Measurements from ENCODE around the gene SERPINA5. TPM values are rescaled to one million over a fixed set of nuclear protein-coding genes. Genes with fewer than 3 reads are reported as not detected.

Gene SERPINA5
- total and polyA plus RNA-seq, 2 donors (not counting 1 experiment from before 2014, with no cell fraction given) = not detected

DNA sequence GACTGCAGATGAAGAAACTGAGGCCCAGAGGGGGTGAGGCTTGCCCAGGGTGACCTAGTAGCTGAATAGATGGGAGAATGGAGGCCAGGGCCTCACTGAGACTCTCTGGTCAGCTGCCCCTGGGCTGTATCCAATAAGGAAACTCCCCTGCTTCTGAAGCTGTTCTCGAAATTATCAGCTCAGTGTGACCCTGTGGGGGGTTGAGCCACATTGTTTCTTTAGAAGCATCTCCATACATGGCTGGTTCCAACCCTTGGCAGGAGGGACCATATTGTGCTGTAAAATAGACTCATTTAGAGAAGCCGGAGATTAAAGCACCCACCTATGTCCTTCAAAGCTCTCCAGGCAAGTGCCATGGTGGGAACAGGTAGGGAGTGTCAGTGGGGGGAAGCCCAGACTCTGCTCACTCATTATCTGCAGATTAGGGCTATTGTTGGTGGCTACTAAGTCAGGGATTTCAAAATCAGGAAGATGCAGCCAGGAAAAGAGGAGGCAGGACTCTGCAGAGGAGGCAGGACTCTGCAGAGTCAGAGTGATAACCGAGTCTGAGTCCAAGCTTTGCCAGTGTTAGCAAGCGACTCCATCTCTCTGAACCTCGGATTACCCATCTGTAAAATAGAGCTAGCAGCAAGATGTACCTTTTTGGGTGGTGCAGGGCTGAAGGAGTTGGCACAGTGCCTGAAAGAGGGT is 3.5 kb downstream of the SERPINA5 start:
- DNase-seq (no peak), ATAC-seq (ENCODE audit: low read depth) (no peak)
- H3K27me3 ChIP-seq (replicated peaks in 1 of 4; ENCODE audit: control extremely low read depth in 1 of 4, control insufficient read depth in 3 of 4, insufficient read depth in 4 of 4, low read length in 3 of 4) = no peaks in the 10 kb centered on the region
- H3K27ac Mint-ChIP-seq = no peak overlapping the region
- H3K27me3 Mint-ChIP-seq = no peaks in the 10 kb centered on the region
- no peak overlapping the region for H3K4me3 ChIP-seq (ENCODE audit: control extremely low read depth in 1 of 5, extremely low read depth in 1 of 5, insufficient read depth in 1 of 5, low read depth in 2 of 5, low read length in 4 of 5)
- no peaks in the 10 kb centered on the region for H3K4me1 Mint-ChIP-seq
- H4K20me1 ChIP-seq (ENCODE audit: control insufficient read depth, insufficient read depth, low read length, poor library complexity, severe bottlenecking) = no peaks in the 10 kb centered on the region
- 92% methylated on average over 3 of the region's 5 CpGs for WGBS (ENCODE audit: insufficient coverage)
- intact Hi-C loops (cut with micrococcal nuclease) = no loop called here
- H3K9ac ChIP-seq (ENCODE audit: low read length) = no peak overlapping the region
- no peak overlapping the region for H3K4me3 Mint-ChIP-seq
- POLR2A ChIA-PET = no interaction called here
- no peaks in the 10 kb centered on the region for H3K9me3 Mint-ChIP-seq (ENCODE audit: insufficient read depth)
- CTCF ChIA-PET = no interaction called here
- TF ChIP-seq, protein P1, sequence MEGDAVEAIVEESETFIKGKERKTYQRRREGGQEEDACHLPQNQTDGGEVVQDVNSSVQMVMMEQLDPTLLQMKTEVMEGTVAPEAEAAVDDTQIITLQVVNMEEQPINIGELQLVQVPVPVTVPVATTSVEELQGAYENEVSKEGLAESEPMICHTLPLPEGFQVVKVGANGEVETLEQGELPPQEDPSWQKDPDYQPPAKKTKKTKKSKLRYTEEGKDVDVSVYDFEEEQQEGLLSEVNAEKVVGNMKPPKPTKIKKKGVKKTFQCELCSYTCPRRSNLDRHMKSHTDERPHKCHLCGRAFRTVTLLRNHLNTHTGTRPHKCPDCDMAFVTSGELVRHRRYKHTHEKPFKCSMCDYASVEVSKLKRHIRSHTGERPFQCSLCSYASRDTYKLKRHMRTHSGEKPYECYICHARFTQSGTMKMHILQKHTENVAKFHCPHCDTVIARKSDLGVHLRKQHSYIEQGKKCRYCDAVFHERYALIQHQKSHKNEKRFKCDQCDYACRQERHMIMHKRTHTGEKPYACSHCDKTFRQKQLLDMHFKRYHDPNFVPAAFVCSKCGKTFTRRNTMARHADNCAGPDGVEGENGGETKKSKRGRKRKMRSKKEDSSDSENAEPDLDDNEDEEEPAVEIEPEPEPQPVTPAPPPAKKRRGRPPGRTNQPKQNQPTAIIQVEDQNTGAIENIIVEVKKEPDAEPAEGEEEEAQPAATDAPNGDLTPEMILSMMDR (IDR thresholded peaks at IDR 0.05) = no peak
- TF ChIP-seq EZH2 (IDR thresholded peaks at IDR 0.05; ENCODE audit: borderline replicate concordance, insufficient read depth, low read depth, low read length, poor library complexity, severe bottlenecking) = no peak
- no peaks in the 10 kb centered on the region for H3K79me2 ChIP-seq (ENCODE audit: control insufficient read depth, insufficient read depth, low read length)
- H3K9me3 ChIP-seq (ENCODE audit: control extremely low read depth in 1 of 3, control insufficient read depth in 2 of 3, insufficient read depth in 1 of 3, low read length in 2 of 3) = peaks cover 0 to 4% (median 0%) of the 10 kb centered on the region in 3 donors
- H3K36me3 ChIP-seq (replicated peaks in 1 of 2; ENCODE audit: control extremely low read depth in 1 of 2, control insufficient read depth in 1 of 2, extremely low read depth in 1 of 2, insufficient read depth in 2 of 2, low read length in 1 of 2) = no peaks in the 10 kb centered on the region
- H3K4me1 ChIP-seq (ENCODE audit: control insufficient read depth in 2 of 2, insufficient read depth in 2 of 2, low read length in 2 of 2) = no peaks in the 10 kb centered on the region
- no peak overlapping the region for H3K4me2 ChIP-seq (replicated peaks; ENCODE audit: low read depth, low read length, poor library complexity, severe bottlenecking)
- no peak overlapping the region for H3K27ac ChIP-seq (ENCODE audit: low read length in 2 of 2)
- H2AFZ ChIP-seq (ENCODE audit: insufficient read depth, low read depth, low read length, poor library complexity, severe bottlenecking) = no peak overlapping the region

DNA sequence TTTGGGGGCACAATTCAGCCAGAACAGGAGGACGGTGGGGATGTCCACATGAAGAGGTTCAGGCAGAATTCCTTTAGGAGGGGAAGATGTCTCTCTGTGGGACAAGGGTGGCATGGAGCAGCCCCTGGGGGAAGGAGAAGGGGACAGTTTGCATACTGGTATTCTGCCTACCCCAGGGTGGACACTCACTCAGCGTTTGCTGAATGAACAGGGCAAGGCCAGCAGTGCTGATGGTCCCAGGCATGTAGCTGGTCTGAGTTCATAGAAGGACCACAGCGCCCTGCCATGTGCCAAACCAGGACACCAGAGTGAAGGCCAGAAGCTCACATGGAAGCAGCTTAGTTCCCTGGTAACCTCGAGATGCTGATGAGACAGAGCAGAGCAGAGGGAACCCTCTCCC is 5.4 kb downstream of the SERPINA5 start:
- H3K4me1 ChIP-seq (ENCODE audit: control insufficient read depth in 2 of 2, insufficient read depth in 2 of 2, low read length in 2 of 2) = no peaks in the 10 kb centered on the region
- no peak overlapping the region for H3K4me3 Mint-ChIP-seq
- H3K27me3 Mint-ChIP-seq = no peaks in the 10 kb centered on the region
- CTCF ChIA-PET = no interaction called here
- H3K4me1 Mint-ChIP-seq = no peaks in the 10 kb centered on the region
- POLR2A ChIA-PET = no interaction called here
- no peaks in the 10 kb centered on the region for H4K20me1 ChIP-seq (ENCODE audit: control insufficient read depth, insufficient read depth, low read length, poor library complexity, severe bottlenecking)
- H3K4me3 ChIP-seq (ENCODE audit: control extremely low read depth in 1 of 5, extremely low read depth in 1 of 5, insufficient read depth in 1 of 5, low read depth in 2 of 5, low read length in 4 of 5) = no peak overlapping the region
- no peaks in the 10 kb centered on the region for H3K36me3 ChIP-seq (replicated peaks in 1 of 2; ENCODE audit: control extremely low read depth in 1 of 2, control insufficient read depth in 1 of 2, extremely low read depth in 1 of 2, insufficient read depth in 2 of 2, low read length in 1 of 2)
- H3K27ac Mint-ChIP-seq = no peak overlapping the region
- WGBS (ENCODE audit: insufficient coverage) = 83% methylated on average over 3 of the region's 4 CpGs
- no peak overlapping the region for H3K4me2 ChIP-seq (replicated peaks; ENCODE audit: low read depth, low read length, poor library complexity, severe bottlenecking)
- no peak overlapping the region for H3K9ac ChIP-seq (ENCODE audit: low read length)
- intact Hi-C loops (cut with micrococcal nuclease) = no loop called here
- no peak overlapping the region for H2AFZ ChIP-seq (ENCODE audit: insufficient read depth, low read depth, low read length, poor library complexity, severe bottlenecking)
- no peaks in the 10 kb centered on the region for H3K79me2 ChIP-seq (ENCODE audit: control insufficient read depth, insufficient read depth, low read length)
- DNase-seq (no peak), ATAC-seq (ENCODE audit: low read depth) (no peak)
- H3K27me3 ChIP-seq (replicated peaks in 1 of 4; ENCODE audit: control extremely low read depth in 1 of 4, control insufficient read depth in 3 of 4, insufficient read depth in 4 of 4, low read length in 3 of 4) = no peaks in the 10 kb centered on the region
- H3K9me3 Mint-ChIP-seq (ENCODE audit: insufficient read depth) = peaks cover 3% of the 10 kb centered on the region
- peaks cover 0 to 4% (median 0%) of the 10 kb centered on the region in 3 donors for H3K9me3 ChIP-seq (ENCODE audit: control extremely low read depth in 1 of 3, control insufficient read depth in 2 of 3, insufficient read depth in 1 of 3, low read length in 2 of 3)
- no peak overlapping the region for H3K27ac ChIP-seq (ENCODE audit: low read length in 2 of 2)
- TF ChIP-seq, protein P1 (IDR thresholded peaks at IDR 0.05) = no peak
- no peak for TF ChIP-seq EZH2 (IDR thresholded peaks at IDR 0.05; ENCODE audit: borderline replicate concordance, insufficient read depth, low read depth, low read length, poor library complexity, severe bottlenecking)
